ENCODE data around the gene DAP.

The DAP gene

GRCh38 chr5:10645146-10645545 is 115.9 kb downstream of the DAP start:
- no CpG with 5 or more reads among the region's 3 CpGs for WGBS, 2 donors (ENCODE audit: extremely low coverage in 2 of 2, insufficient read length in 2 of 2, insufficient replicate concordance in 1 of 2)
- no peak overlapping the region for H3K9ac ChIP-seq (ENCODE audit: low read depth, low read length, poor library complexity)
- H2BK12ac ChIP-seq (ENCODE audit: low read length) = no peak overlapping the region
- H3K18ac ChIP-seq (ENCODE audit: low read length) = no peak overlapping the region
- no peak overlapping the region for H2AFZ ChIP-seq (ENCODE audit: low read length)
- H3K27ac ChIP-seq (replicated peaks; ENCODE audit: low read length) = no peak overlapping the region
- peaks cover 2% of the 10 kb centered on the region for H3K79me1 ChIP-seq (ENCODE audit: low read depth, low read length)
- no peaks in the 10 kb centered on the region for H3K36me3 ChIP-seq (replicated peaks in 1 of 2; ENCODE audit: control insufficient read depth in 2 of 2, insufficient read depth in 2 of 2, low read length in 2 of 2)
- H4K91ac ChIP-seq (ENCODE audit: low read depth, low read length, poor library complexity) = no peak overlapping the region
- no peak overlapping the region for H3K4ac ChIP-seq (ENCODE audit: low read length)
- no peak for DNase-seq (ENCODE audit: low spot score)
- peaks cover 0 to 2% of the 10 kb centered on the region in 2 donors for H3K4me1 ChIP-seq (ENCODE audit: control insufficient read depth in 2 of 2, insufficient read depth in 1 of 2, low read depth in 1 of 2, low read length in 2 of 2)
- no peak overlapping the region for H2BK120ac ChIP-seq (ENCODE audit: low read depth, low read length)
- H3K4me3 ChIP-seq (ENCODE audit: low read length in 2 of 2) = no peak overlapping the region
- H3K9me3 ChIP-seq (replicated peaks in 1 of 2; ENCODE audit: control insufficient read depth in 2 of 2, insufficient read depth in 1 of 2, low read depth in 1 of 2, low read length in 2 of 2) = peaks cover 0 to 1% of the 10 kb centered on the region in 2 donors
- H3K27me3 ChIP-seq (ENCODE audit: control insufficient read depth in 3 of 3, insufficient read depth in 3 of 3, low read depth in 1 of 3, low read length in 3 of 3) = no peaks in the 10 kb centered on the region
- H2BK5ac ChIP-seq (ENCODE audit: low read length) = no peak overlapping the region
- no peak overlapping the region for H2BK15ac ChIP-seq (ENCODE audit: low read length)
- H3K4me2 ChIP-seq (ENCODE audit: insufficient read depth, low read length, poor library complexity, severe bottlenecking) = no peak overlapping the region
- H3K23ac ChIP-seq (ENCODE audit: low read depth, low read length, poor library complexity) = no peak overlapping the region
- no peak overlapping the region for H2AK5ac ChIP-seq (ENCODE audit: low read depth, low read length)
- no peak overlapping the region for H4K8ac ChIP-seq (ENCODE audit: low read depth, low read length)
- no peak overlapping the region for H3K14ac ChIP-seq (ENCODE audit: low read length)

- Histone ChIP-seq H2AK5ac (ENCODE audit: low read depth, low read length) (no peak overlapping the region), H2BK120ac (ENCODE audit: low read depth, low read length) (no peak overlapping the region), H4K91ac (ENCODE audit: low read depth, low read length, poor library complexity) (no peak overlapping the region), H2AFZ (ENCODE audit: low read length) (no peak overlapping the region), H2BK5ac (ENCODE audit: low read length) (no peak overlapping the region), H3K4me3 (ENCODE audit: low read length in 2 of 2) (no peak overlapping the region), H3K36me3 (replicated peaks in 1 of 2; ENCODE audit: control insufficient read depth in 2 of 2, insufficient read depth in 2 of 2, low read length in 2 of 2) (no peaks in the 10 kb centered on the region), H3K4me2 (ENCODE audit: insufficient read depth, low read length, poor library complexity, severe bottlenecking) (no peak overlapping the region), H3K18ac (ENCODE audit: low read length) (no peak overlapping the region), H3K4me1 (ENCODE audit: control insufficient read depth in 2 of 2, insufficient read depth in 1 of 2, low read depth in 1 of 2, low read length in 2 of 2) (peaks cover 0 to 2% of the 10 kb centered on the region in 2 donors), H3K79me1 (ENCODE audit: low read depth, low read length) (peaks cover 2% of the 10 kb centered on the region), H3K14ac (ENCODE audit: low read length) (no peak overlapping the region), H4K8ac (ENCODE audit: low read depth, low read length) (no peak overlapping the region), H3K9ac (ENCODE audit: low read depth, low read length, poor library complexity) (no peak overlapping the region), H3K27ac (replicated peaks; ENCODE audit: low read length) (no peak overlapping the region), H3K9me3 (replicated peaks in 1 of 2; ENCODE audit: control insufficient read depth in 2 of 2, insufficient read depth in 1 of 2, low read depth in 1 of 2, low read length in 2 of 2) (peaks cover 0 to 1% of the 10 kb centered on the region in 2 donors), H3K23ac (ENCODE audit: low read depth, low read length, poor library complexity) (no peak overlapping the region), H3K4ac (ENCODE audit: low read length) (no peak overlapping the region), H3K27me3 (ENCODE audit: control insufficient read depth in 3 of 3, insufficient read depth in 3 of 3, low read depth in 1 of 3, low read length in 3 of 3) (no peaks in the 10 kb centered on the region), H2BK15ac (ENCODE audit: low read length) (no peak overlapping the region), H2BK12ac (ENCODE audit: low read length) (no peak overlapping the region)
- DNase-seq (ENCODE audit: low spot score) = no peak
- WGBS, 2 donors (ENCODE audit: extremely low coverage in 2 of 2, insufficient read length in 2 of 2, insufficient replicate concordance in 1 of 2) = no CpG with 5 or more reads among the region's 9 CpGs
These were observed 116.8 kb downstream of the DAP start for GRCh38 chr5:10644192-10644591.

GRCh38 chr5:10642367-10642766 is 118.7 kb downstream of the DAP start:
- DNase-seq (ENCODE audit: low spot score) = no peak
- H3K4me3 ChIP-seq (ENCODE audit: low read length in 2 of 2) = no peak overlapping the region
- no CpG with 5 or more reads among the region's 7 CpGs for WGBS, 2 donors (ENCODE audit: extremely low coverage in 2 of 2, insufficient read length in 2 of 2, insufficient replicate concordance in 1 of 2)
- no peak overlapping the region for H2BK5ac ChIP-seq (ENCODE audit: low read length)
- no peak overlapping the region for H3K27ac ChIP-seq (replicated peaks; ENCODE audit: low read length)
- H3K27me3 ChIP-seq (ENCODE audit: control insufficient read depth in 3 of 3, insufficient read depth in 3 of 3, low read depth in 1 of 3, low read length in 3 of 3) = no peaks in the 10 kb centered on the region
- H2BK120ac ChIP-seq (ENCODE audit: low read depth, low read length) = no peak overlapping the region
- no peak overlapping the region for H4K8ac ChIP-seq (ENCODE audit: low read depth, low read length)
- H3K4me1 ChIP-seq (ENCODE audit: control insufficient read depth in 2 of 2, insufficient read depth in 1 of 2, low read depth in 1 of 2, low read length in 2 of 2) = peaks cover 0 to 6% of the 10 kb centered on the region in 2 donors
- H2BK12ac ChIP-seq (ENCODE audit: low read length) = no peak overlapping the region
- no peak overlapping the region for H3K23ac ChIP-seq (ENCODE audit: low read depth, low read length, poor library complexity)
- peaks cover 0 to 4% of the 10 kb centered on the region in 2 donors for H3K36me3 ChIP-seq (replicated peaks in 1 of 2; ENCODE audit: control insufficient read depth in 2 of 2, insufficient read depth in 2 of 2, low read length in 2 of 2)
- peaks cover 3 to 6% of the 10 kb centered on the region in 2 donors for H3K9me3 ChIP-seq (replicated peaks in 1 of 2; ENCODE audit: control insufficient read depth in 2 of 2, insufficient read depth in 1 of 2, low read depth in 1 of 2, low read length in 2 of 2)
- H4K91ac ChIP-seq (ENCODE audit: low read depth, low read length, poor library complexity) = no peak overlapping the region
- no peak overlapping the region for H3K4ac ChIP-seq (ENCODE audit: low read length)
- H3K14ac ChIP-seq (ENCODE audit: low read length) = no peak overlapping the region
- H3K18ac ChIP-seq (ENCODE audit: low read length) = no peak overlapping the region
- H2AK5ac ChIP-seq (ENCODE audit: low read depth, low read length) = no peak overlapping the region
- no peak overlapping the region for H3K4me2 ChIP-seq (ENCODE audit: insufficient read depth, low read length, poor library complexity, severe bottlenecking)
- no peak overlapping the region for H2AFZ ChIP-seq (ENCODE audit: low read length)
- H2BK15ac ChIP-seq (ENCODE audit: low read length) = no peak overlapping the region
- H3K79me1 ChIP-seq (ENCODE audit: low read depth, low read length) = peaks cover 7% of the 10 kb centered on the region
- no peak overlapping the region for H3K9ac ChIP-seq (ENCODE audit: low read depth, low read length, poor library complexity)

GRCh38 chr5:10639846-10640368 is 121.1 kb downstream of the DAP start:
- Histone ChIP-seq H3K4me2 (ENCODE audit: insufficient read depth, low read length, poor library complexity, severe bottlenecking) (no peak overlapping the region), H3K9ac (ENCODE audit: low read depth, low read length, poor library complexity) (no peak overlapping the region), H3K23ac (ENCODE audit: low read depth, low read length, poor library complexity) (no peak overlapping the region), H3K14ac (ENCODE audit: low read length) (no peak overlapping the region), H3K18ac (ENCODE audit: low read length) (no peak overlapping the region), H2BK120ac (ENCODE audit: low read depth, low read length) (no peak overlapping the region), H3K27ac (replicated peaks; ENCODE audit: low read length) (no peak overlapping the region), H2BK12ac (ENCODE audit: low read length) (no peak overlapping the region), H3K4me3 (ENCODE audit: low read length in 2 of 2) (no peak overlapping the region), H2AFZ (ENCODE audit: low read length) (no peak overlapping the region), H2AK5ac (ENCODE audit: low read depth, low read length) (no peak overlapping the region), H3K9me3 (replicated peaks in 1 of 2; ENCODE audit: control insufficient read depth in 2 of 2, insufficient read depth in 1 of 2, low read depth in 1 of 2, low read length in 2 of 2) (peaks cover 3 to 4% of the 10 kb centered on the region in 2 donors), H3K4me1 (ENCODE audit: control insufficient read depth in 2 of 2, insufficient read depth in 1 of 2, low read depth in 1 of 2, low read length in 2 of 2) (peaks cover 0 to 15% of the 10 kb centered on the region in 2 donors), H3K79me1 (ENCODE audit: low read depth, low read length) (peaks cover 5% of the 10 kb centered on the region), H2BK5ac (ENCODE audit: low read length) (no peak overlapping the region), H3K36me3 (replicated peaks in 1 of 2; ENCODE audit: control insufficient read depth in 2 of 2, insufficient read depth in 2 of 2, low read length in 2 of 2) (peaks cover 0 to 4% of the 10 kb centered on the region in 2 donors), H4K8ac (ENCODE audit: low read depth, low read length) (no peak overlapping the region), H3K27me3 (ENCODE audit: control insufficient read depth in 3 of 3, insufficient read depth in 3 of 3, low read depth in 1 of 3, low read length in 3 of 3) (peaks cover 0 to 3% (median 0%) of the 10 kb centered on the region in 3 experiments), H2BK15ac (ENCODE audit: low read length) (no peak overlapping the region), H3K4ac (ENCODE audit: low read length) (no peak overlapping the region), H4K91ac (ENCODE audit: low read depth, low read length, poor library complexity) (no peak overlapping the region)
- no peak for DNase-seq (ENCODE audit: low spot score)
- WGBS, 2 donors (ENCODE audit: extremely low coverage in 2 of 2, insufficient read length in 2 of 2, insufficient replicate concordance in 1 of 2) = 100% methylated on average over 5 of the region's 48 CpGs; no CpG with 5 or more reads in 1 of the 2 donors
